ENCODE data around the gene ARRB1.
A peak's percentile ranks its signal among the peaks of the same experiment; 100 is the strongest.
"Not testable (repeated sequence)": the region's sequence is repeated elsewhere in the genome, so short reads cannot be mapped to it uniquely, and the experiment has no call there.

ARRB1 gene

GRCh38 chr11:75371949-75372876 lies 20.8 kb upstream of the ARRB1 start:
- DNase-seq, result peak in 1 of 2 experiments; percentile 14

GRCh38 chr11:75369560-75370255 lies 18.2 kb upstream of the ARRB1 start:
- DNase-seq, result no peak

GRCh38 chr11:75366826-75367225 lies 15.4 kb upstream of the ARRB1 start:
- not testable (repeated sequence) for DNase-seq

GRCh38 chr11:75365711-75366181 lies 14.3 kb upstream of the ARRB1 start:
- no peak for DNase-seq

- DNase-seq, result not testable (repeated sequence)
Measured at GRCh38 chr11:75362285-75362684, 10.8 kb upstream of the ARRB1 start.

- DNase-seq, result no peak
Measured at GRCh38 chr11:75356613-75357012, 5.2 kb upstream of the ARRB1 start.

GRCh38 chr11:75355051-75355450 lies 3.6 kb upstream of the ARRB1 start:
- no peak for DNase-seq

- DNase-seq, result no peak
Measured at GRCh38 chr11:75352588-75353206, 1.2 kb upstream of the ARRB1 start.

- no peak for DNase-seq
Measured at GRCh38 chr11:75351791-75352587, 528 bp upstream of the ARRB1 start.

GRCh38 chr11:75350743-75351540 lies 519 bp downstream of the ARRB1 start:
- DNase-seq, result no peak

GRCh38 chr11:75350122-75350742 lies 1.2 kb downstream of the ARRB1 start:
- no peak for DNase-seq

- no peak for DNase-seq
Measured at GRCh38 chr11:75349521-75350116, 1.8 kb downstream of the ARRB1 start.

GRCh38 chr11:75347781-75348566 lies 3.5 kb downstream of the ARRB1 start:
- no peak for DNase-seq

GRCh38 chr11:75346912-75347647 lies 4.4 kb downstream of the ARRB1 start:
- DNase-seq, result no peak

- no peak for DNase-seq
Measured at GRCh38 chr11:75346296-75346695, 5.2 kb downstream of the ARRB1 start.

GRCh38 chr11:75345455-75346160 lies 5.9 kb downstream of the ARRB1 start:
- no peak for DNase-seq

- no peak for DNase-seq
Measured at GRCh38 chr11:75344761-75345454, 6.6 kb downstream of the ARRB1 start.

GRCh38 chr11:75344186-75344585 lies 7.3 kb downstream of the ARRB1 start:
- no peak for DNase-seq
